Muscle of leg (tissue), 11 donors: ENCODE data around the gene TNIP1. TPM values are rescaled to one million over a fixed set of nuclear protein-coding genes. Genes with fewer than 3 reads are reported as not detected.

Source experiments
- DNase-seq: peaks from one replicate; pipeline ENCODE4 v3.0.0; 2013
- H3K27ac ChIP-seq: one replicate; pipeline ENCODE4 v1.5.1; 2013; ENCODE audit warnings: mild to moderate bottlenecking, low read length, control low read depth
- H3K27me3 ChIP-seq: one replicate; pipeline ENCODE4 v1.6.1; 2013; ENCODE audit warnings: low read length; ENCODE audit not compliant: control insufficient read depth, insufficient read depth
- H3K36me3 ChIP-seq: one replicate; pipeline ENCODE4 v1.6.1; 2013; ENCODE audit warnings: low read length; ENCODE audit not compliant: control insufficient read depth, insufficient read depth
- H3K4me1 ChIP-seq: one replicate; pipeline ENCODE4 v1.6.1; 2013; ENCODE audit warnings: low read length; ENCODE audit not compliant: control insufficient read depth, insufficient read depth
- H3K4me3 ChIP-seq: one replicate; pipeline ENCODE4 v1.5.1; 2013; ENCODE audit warnings: low read length, control low read depth
- H3K9me3 ChIP-seq: replicated peaks from 2 replicates; pipeline ENCODE4 v1.6.1; 2013; ENCODE audit warnings: low read depth, low read length; ENCODE audit not compliant: control insufficient read depth
- WGBS: methylation state at CpG from one replicate; pipeline ENCODE4 v1.1.5; 2013; ENCODE audit warnings: missing lambda C conversion rate; ENCODE audit not compliant: insufficient coverage; 5-methylcytosine and 5-hydroxymethylcytosine counted together
- polyA plus RNA-seq, 8 donors: library from polyadenylated mRNA; unstranded; fragments of 120-200 nt; gene quantifications; one replicate each; pipeline versions ENCODE4 v1.2.1 to v1.2.3, GENCODE V29; 2013; ENCODE audit warnings: inconsistent platforms in 1 of 8, low replicate concordance in 1 of 8; ENCODE audit not compliant: insufficient read length in 8 of 8, insufficient read depth in 1 of 8
- total RNA-seq: library from RNA; stranded (reverse); fragments of 120-200 nt; gene quantifications from one replicate; pipeline ENCODE4 v1.2.4, GENCODE V29; 2013

The TNIP1 gene
- total and polyA plus RNA-seq, 9 donors: 51.3 to 102 (median 89.2) TPM

- H3K36me3 ChIP-seq: peaks cover 17% of the 10 kb centered on the region
- peak overlapping the region; percentile 74 for H3K27ac ChIP-seq
- peaks cover 46% of the 10 kb centered on the region for H3K4me1 ChIP-seq
- H3K9me3 ChIP-seq: no peaks in the 10 kb centered on the region
- no peak overlapping the region for H3K4me3 ChIP-seq
- WGBS: 34% methylated on average over 12 of the region's 12 CpGs
- no peaks in the 10 kb centered on the region for H3K27me3 ChIP-seq
- peak; percentile 81 for DNase-seq
Observed at GRCh38 chr5:151068433-151069197, 12.2 kb downstream of the TNIP1 start.

GRCh38 chr5:151067632-151068432 lies 13.0 kb downstream of the TNIP1 start:
- Histone ChIP-seq H3K4me1 (peaks cover 54% of the 10 kb centered on the region), H3K36me3 (peaks cover 24% of the 10 kb centered on the region), H3K27ac (peak overlapping the region; percentile 74), H3K4me3 (no peak overlapping the region), H3K27me3 (no peaks in the 10 kb centered on the region), H3K9me3 (no peaks in the 10 kb centered on the region)
- 91% methylated on average over 3 of the region's 14 CpGs for WGBS
- no peak for DNase-seq

GRCh38 chr5:151066920-151067319 lies 13.9 kb downstream of the TNIP1 start:
- no peak for DNase-seq
- Histone ChIP-seq H3K36me3 (peaks cover 32% of the 10 kb centered on the region), H3K9me3 (no peaks in the 10 kb centered on the region), H3K27me3 (no peaks in the 10 kb centered on the region), H3K4me1 (peaks cover 59% of the 10 kb centered on the region), H3K27ac (no peak overlapping the region), H3K4me3 (no peak overlapping the region)
- WGBS: 78% methylated on average over 3 of the region's 6 CpGs

GRCh38 chr5:151065609-151066008 lies 15.2 kb downstream of the TNIP1 start:
- no CpG with 5 or more reads among the region's 1 CpG for WGBS
- Histone ChIP-seq H3K9me3 (no peaks in the 10 kb centered on the region), H3K4me1 (peaks cover 63% of the 10 kb centered on the region), H3K36me3 (peaks cover 39% of the 10 kb centered on the region), H3K27me3 (no peaks in the 10 kb centered on the region), H3K4me3 (no peak overlapping the region), H3K27ac (no peak overlapping the region)
- no peak for DNase-seq

GRCh38 chr5:151064916-151065499 lies 15.8 kb downstream of the TNIP1 start:
- no peaks in the 10 kb centered on the region for H3K27me3 ChIP-seq
- H3K4me3 ChIP-seq: no peak overlapping the region
- peaks cover 45% of the 10 kb centered on the region for H3K36me3 ChIP-seq
- no peaks in the 10 kb centered on the region for H3K9me3 ChIP-seq
- 95% methylated on average over 11 of the region's 12 CpGs for WGBS
- no peak overlapping the region for H3K27ac ChIP-seq
- no peak for DNase-seq
- H3K4me1 ChIP-seq: peaks cover 64% of the 10 kb centered on the region

- DNase-seq: peak; percentile 75
- H3K36me3 ChIP-seq: peaks cover 55% of the 10 kb centered on the region
- peak overlapping the region; percentile 74 for H3K27ac ChIP-seq
- H3K4me1 ChIP-seq: peaks cover 53% of the 10 kb centered on the region
- no peaks in the 10 kb centered on the region for H3K27me3 ChIP-seq
- no peaks in the 10 kb centered on the region for H3K9me3 ChIP-seq
- WGBS: 23% methylated on average over 9 of the region's 17 CpGs
- H3K4me3 ChIP-seq: no peak overlapping the region
Observed at GRCh38 chr5:151063142-151063989, 17.5 kb downstream of the TNIP1 start.

- DNase-seq: peak; percentile 48
- Histone ChIP-seq H3K36me3 (peaks cover 59% of the 10 kb centered on the region), H3K27ac (peak overlapping the region; percentile 74), H3K4me3 (no peak overlapping the region), H3K27me3 (no peaks in the 10 kb centered on the region), H3K4me1 (peaks cover 45% of the 10 kb centered on the region), H3K9me3 (no peaks in the 10 kb centered on the region)
- 87% methylated on average over 5 of the region's 5 CpGs for WGBS
Observed at GRCh38 chr5:151062405-151063141, 18.3 kb downstream of the TNIP1 start.

- DNase-seq: no peak
- H3K9me3 ChIP-seq: no peaks in the 10 kb centered on the region
- no peak overlapping the region for H3K4me3 ChIP-seq
- H3K4me1 ChIP-seq: peaks cover 41% of the 10 kb centered on the region
- H3K27ac ChIP-seq: no peak overlapping the region
- H3K36me3 ChIP-seq: peaks cover 65% of the 10 kb centered on the region
- H3K27me3 ChIP-seq: no peaks in the 10 kb centered on the region
- WGBS: 69% methylated on average over 6 of the region's 6 CpGs
Observed at GRCh38 chr5:151060742-151061141, 20.1 kb downstream of the TNIP1 start.

GRCh38 chr5:151058891-151059489 lies 21.8 kb downstream of the TNIP1 start:
- Histone ChIP-seq H3K9me3 (no peaks in the 10 kb centered on the region), H3K27me3 (no peaks in the 10 kb centered on the region), H3K4me3 (no peak overlapping the region), H3K36me3 (peaks cover 76% of the 10 kb centered on the region), H3K27ac (no peak overlapping the region), H3K4me1 (peaks cover 32% of the 10 kb centered on the region)
- DNase-seq: peak; percentile 62
- 81% methylated on average over 7 of the region's 7 CpGs for WGBS
